Lower lobe of right lung (tissue), 2 donors: ENCODE results near the gene GCSAM. TPM values are rescaled to one million over a fixed set of nuclear protein-coding genes. Genes with fewer than 3 reads are reported as not detected.

Source experiments
- ATAC-seq, 2 donors: fragments of 200-7000 bp; cut with Tn5 transposase; one replicate each; pipeline ENCODE4 v1.9.1; 2020 to 2022; ENCODE audit warnings: mild to moderate bottlenecking in 2 of 2, moderate library complexity in 2 of 2
- DNase-seq: peaks from one replicate; pipeline ENCODE4 v3.0.0-alpha.2; 2020
- H3K27ac ChIP-seq: fragments of 200-600 bp; one replicate; pipeline ENCODE4 v1.8.0; 2022
- H3K27me3 ChIP-seq: fragments of 200-600 bp; one replicate; pipeline ENCODE4 v1.8.0; 2022; ENCODE audit warnings: low read depth
- H3K36me3 ChIP-seq: fragments of 200-600 bp; one replicate; pipeline ENCODE4 v1.8.0; 2022; ENCODE audit warnings: mild to moderate bottlenecking
- H3K4me1 ChIP-seq: fragments of 200-600 bp; one replicate; pipeline ENCODE4 v1.8.0; 2022
- H3K4me3 ChIP-seq: fragments of 200-600 bp; one replicate; pipeline ENCODE4 v1.8.0; 2022; ENCODE audit warnings: mild to moderate bottlenecking
- H3K9me3 ChIP-seq: fragments of 200-600 bp; one replicate; pipeline ENCODE4 v1.8.0; 2022
- intact Hi-C: fragments of 100-400 bp; cut with DNase I; formaldehyde crosslinking; loops from one replicate; pipeline ENCODE4 v1.11.0; 2022
- long read RNA-seq: library from polyadenylated mRNA; unstranded; transcript quantifications from one replicate; pipeline ENCODE4 v2.0.0, GENCODE V29; 2021
- total RNA-seq: library from RNA; stranded (reverse); fragmentation: NEBNext Ultra II Directional; extraction: Animal tissue kit (Norgen Biotek cat#: 25700); gene quantifications from one replicate; pipeline ENCODE4 v1.2.1, GENCODE V29; 2021
- TF ChIP-seq, protein P1 (sequence below): fragments of 200-600 bp; IDR thresholded peaks from one replicate; pipeline ENCODE4 v1.8.0; 2022; ENCODE audit warnings: antibody characterized with exemption, mild to moderate bottlenecking
- donor health status: DM: no; HTN: yes; CAD: no; lungs with severe emphysema.

Gene GCSAM, protein sequence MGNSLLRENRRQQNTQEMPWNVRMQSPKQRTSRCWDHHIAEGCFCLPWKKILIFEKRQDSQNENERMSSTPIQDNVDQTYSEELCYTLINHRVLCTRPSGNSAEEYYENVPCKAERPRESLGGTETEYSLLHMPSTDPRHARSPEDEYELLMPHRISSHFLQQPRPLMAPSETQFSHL
- 1.5 TPM for total RNA-seq
- long read RNA-seq: 0 reads

DNA sequence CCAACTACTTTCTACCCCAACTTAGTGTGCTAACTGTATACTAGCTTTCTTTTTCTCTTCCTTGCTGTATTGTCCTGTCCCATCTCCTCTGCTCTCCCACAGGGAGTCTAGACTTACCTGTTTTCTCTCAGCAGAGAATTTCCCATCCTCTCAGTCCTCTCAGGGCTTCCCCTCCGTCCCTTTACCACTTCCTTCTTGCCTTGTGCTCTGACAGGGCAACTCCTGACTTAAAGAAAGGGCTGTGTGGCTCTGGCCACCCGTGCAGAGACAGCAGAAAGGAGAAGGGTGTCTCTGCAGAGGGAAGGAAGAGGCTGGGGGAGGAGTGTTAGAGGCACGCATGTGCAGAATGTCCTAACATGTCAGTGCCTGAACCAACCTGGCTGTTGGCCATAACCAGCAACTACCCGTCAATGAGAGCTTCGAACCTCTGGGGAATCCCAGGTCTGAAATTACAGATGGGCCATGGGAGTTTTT, at the start of gene GCSAM:
TSS of gene GCSAM (minus strand) at position 274 of the 474 bp plus-strand sequence. CDS start at position 146, 128 bp downstream.
- Histone ChIP-seq H3K9me3 (no peaks in the 10 kb centered on the region), H3K27ac (peak within 1 kb of the TSS; percentile 8), H3K4me1 (peaks cover 5% of the 10 kb centered on the region), H3K27me3 (no peaks in the 10 kb centered on the region), H3K4me3 (no peak within 1 kb of the TSS), H3K36me3 (no peaks in the 10 kb centered on the region)
- intact Hi-C loops: no loop called here
- DNase-seq: peak; percentile 68
- TF ChIP-seq, protein P1, sequence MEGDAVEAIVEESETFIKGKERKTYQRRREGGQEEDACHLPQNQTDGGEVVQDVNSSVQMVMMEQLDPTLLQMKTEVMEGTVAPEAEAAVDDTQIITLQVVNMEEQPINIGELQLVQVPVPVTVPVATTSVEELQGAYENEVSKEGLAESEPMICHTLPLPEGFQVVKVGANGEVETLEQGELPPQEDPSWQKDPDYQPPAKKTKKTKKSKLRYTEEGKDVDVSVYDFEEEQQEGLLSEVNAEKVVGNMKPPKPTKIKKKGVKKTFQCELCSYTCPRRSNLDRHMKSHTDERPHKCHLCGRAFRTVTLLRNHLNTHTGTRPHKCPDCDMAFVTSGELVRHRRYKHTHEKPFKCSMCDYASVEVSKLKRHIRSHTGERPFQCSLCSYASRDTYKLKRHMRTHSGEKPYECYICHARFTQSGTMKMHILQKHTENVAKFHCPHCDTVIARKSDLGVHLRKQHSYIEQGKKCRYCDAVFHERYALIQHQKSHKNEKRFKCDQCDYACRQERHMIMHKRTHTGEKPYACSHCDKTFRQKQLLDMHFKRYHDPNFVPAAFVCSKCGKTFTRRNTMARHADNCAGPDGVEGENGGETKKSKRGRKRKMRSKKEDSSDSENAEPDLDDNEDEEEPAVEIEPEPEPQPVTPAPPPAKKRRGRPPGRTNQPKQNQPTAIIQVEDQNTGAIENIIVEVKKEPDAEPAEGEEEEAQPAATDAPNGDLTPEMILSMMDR: no peak
- peak; percentile 66 to 88 for ATAC-seq

DNA sequence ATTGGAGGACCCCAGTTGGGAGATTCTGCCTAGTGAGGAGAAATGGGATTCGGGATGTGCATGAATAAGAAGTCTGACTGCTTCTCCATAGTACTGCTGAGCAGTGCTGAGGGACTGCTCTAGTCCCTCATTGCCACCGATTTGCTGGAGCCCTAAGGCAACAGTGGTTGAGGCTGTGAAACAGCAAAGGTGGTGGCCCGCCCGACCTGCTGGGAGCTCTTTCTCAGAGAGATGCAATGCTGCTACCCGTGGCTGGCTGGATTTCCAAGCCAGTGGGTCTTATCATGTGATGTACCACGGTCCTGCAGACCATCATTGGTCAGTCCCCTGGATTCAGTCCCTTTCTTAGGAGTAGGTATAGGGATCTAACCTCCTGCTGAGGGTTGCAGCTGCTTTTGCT, 42.6 kb upstream of the GCSAM start:
- H3K27me3 ChIP-seq: no peaks in the 10 kb centered on the region
- ATAC-seq (no peak), DNase-seq (no peak)
- no peaks in the 10 kb centered on the region for H3K9me3 ChIP-seq
- no peak overlapping the region for H3K4me3 ChIP-seq
- H3K27ac ChIP-seq: no peak overlapping the region
- H3K4me1 ChIP-seq: no peaks in the 10 kb centered on the region
- intact Hi-C loops: no loop called here
- H3K36me3 ChIP-seq: no peaks in the 10 kb centered on the region
- TF ChIP-seq, protein P1: no peak

DNA sequence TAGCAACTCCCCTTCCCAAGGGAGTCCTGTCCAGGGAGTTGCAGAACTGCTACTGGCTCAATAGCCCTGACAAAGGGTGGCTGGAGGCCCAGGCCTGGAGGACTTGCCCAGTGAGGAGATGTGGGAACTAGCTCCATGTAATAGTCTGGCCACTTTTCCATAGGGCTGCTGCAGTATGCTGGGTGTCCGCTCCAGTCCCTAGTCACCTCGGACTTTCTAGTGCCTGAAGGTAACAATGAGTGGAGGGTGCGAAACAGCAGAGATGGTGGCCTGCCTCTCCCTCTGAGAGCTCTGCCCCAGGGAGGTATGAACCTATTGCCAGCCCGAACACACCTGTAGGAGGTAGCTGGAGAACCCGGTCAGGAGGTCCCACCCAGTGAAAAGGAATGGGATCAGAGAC, 42.0 kb upstream of the GCSAM start:
- ATAC-seq: no peak

DNA sequence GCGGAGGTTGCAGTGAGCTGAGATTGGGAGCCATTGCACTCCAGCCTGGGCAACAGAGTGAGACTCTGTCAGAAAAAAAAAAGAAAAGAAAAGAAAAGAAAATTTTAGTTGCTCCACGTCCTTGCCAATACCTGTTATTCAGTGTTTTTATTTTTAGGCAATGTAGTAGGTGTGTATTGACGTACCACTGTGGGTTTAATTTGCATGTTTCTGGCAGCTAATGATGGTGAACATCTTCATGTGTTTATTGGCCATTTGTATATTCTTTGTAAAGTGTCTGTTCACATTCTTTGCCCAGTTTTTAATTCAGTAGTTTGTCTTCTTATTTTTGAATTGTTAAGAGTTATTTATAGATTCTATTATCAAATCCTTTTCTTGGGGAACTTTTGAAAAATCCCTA, 38.1 kb upstream of the GCSAM start:
- TF ChIP-seq, protein P1: no peak
- no peak overlapping the region for H3K4me3 ChIP-seq

More for the DNA sequence above, 42.0 kb upstream of the GCSAM start:
- Histone ChIP-seq H3K4me1 (no peaks in the 10 kb centered on the region), H3K27ac (no peak overlapping the region), H3K36me3 (no peaks in the 10 kb centered on the region), H3K27me3 (no peaks in the 10 kb centered on the region), H3K4me3 (no peak overlapping the region), H3K9me3 (no peaks in the 10 kb centered on the region)
- TF ChIP-seq, protein P1: no peak
- no peak for DNase-seq
- intact Hi-C loops: no loop called here

DNA sequence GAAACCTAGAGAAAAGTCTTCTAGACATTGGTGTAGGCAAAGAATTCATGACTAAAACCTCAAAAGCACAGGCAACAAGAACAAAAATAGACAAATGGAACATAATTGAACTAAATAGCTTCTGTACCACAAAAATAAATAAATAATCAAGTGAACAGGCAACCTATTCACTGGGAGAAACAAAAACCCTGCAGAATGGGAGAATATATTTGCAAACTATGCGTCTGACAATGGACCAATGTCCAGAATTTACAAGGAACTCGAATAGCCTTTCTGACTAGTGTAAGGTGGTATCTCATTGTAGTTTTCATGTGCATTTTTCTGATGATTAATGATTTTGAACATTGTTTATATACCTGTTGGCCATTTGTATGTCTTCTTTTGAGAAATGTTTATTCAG, 37.0 kb upstream of the GCSAM start:
- no peaks in the 10 kb centered on the region for H3K9me3 ChIP-seq
- H3K36me3 ChIP-seq: no peaks in the 10 kb centered on the region
- intact Hi-C loops: no loop called here
- no peaks in the 10 kb centered on the region for H3K4me1 ChIP-seq
- H3K27me3 ChIP-seq: no peaks in the 10 kb centered on the region
- H3K27ac ChIP-seq: no peak overlapping the region
- DNase-seq (no peak), ATAC-seq (no peak)
- no peak overlapping the region for H3K4me3 ChIP-seq
- TF ChIP-seq, protein P1: no peak

More for the DNA sequence above, 38.1 kb upstream of the GCSAM start:
- Histone ChIP-seq H3K27me3 (no peaks in the 10 kb centered on the region), H3K27ac (no peak overlapping the region), H3K36me3 (no peaks in the 10 kb centered on the region), H3K4me1 (no peaks in the 10 kb centered on the region), H3K9me3 (no peaks in the 10 kb centered on the region)
- DNase-seq (no peak), ATAC-seq (no peak)
- intact Hi-C loops: no loop called here
